ENCODE measurements around the gene MAGEA12.
"Not testable (repeated sequence)": the region's sequence is repeated elsewhere in the genome, so short reads cannot be mapped to it uniquely, and the experiment has no call there.

Gene MAGEA12, protein sequence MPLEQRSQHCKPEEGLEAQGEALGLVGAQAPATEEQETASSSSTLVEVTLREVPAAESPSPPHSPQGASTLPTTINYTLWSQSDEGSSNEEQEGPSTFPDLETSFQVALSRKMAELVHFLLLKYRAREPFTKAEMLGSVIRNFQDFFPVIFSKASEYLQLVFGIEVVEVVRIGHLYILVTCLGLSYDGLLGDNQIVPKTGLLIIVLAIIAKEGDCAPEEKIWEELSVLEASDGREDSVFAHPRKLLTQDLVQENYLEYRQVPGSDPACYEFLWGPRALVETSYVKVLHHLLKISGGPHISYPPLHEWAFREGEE

DNA sequence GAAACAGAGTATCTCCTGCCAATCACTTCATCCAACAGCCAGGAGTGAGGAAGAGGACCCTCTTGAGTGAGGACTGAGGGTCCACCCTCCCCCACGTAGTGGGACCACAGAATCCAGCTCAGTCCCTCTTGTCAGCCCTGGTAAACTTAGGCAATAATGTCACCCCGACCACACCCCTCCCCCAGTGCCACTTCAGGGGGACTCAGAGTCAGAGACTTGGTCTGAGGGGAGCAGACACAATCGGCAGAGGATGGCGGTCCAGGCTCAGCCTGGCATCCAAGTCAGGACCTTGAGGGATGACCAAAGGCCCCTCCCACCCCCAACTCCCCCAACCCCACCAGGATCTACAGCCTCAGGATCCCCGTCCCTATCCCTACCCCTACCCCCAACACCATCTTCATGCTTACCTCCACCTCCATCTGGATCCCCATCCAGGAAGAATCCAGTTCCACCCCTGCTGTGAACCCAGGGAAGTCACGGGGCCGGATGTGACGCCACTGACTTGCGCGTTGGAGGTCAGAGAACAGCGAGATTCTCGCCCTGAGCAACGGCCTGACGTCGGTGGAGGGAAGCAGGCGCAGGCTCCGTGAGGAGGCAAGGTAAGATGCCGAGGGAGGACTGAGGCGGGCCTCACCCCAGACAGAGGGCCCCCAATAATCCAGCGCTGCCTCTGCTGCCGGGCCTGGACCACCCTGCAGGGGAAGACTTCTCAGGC lies at the start of gene MAGEA12, which contains the start of gene CSAG1:
TSS of gene MAGEA12 (plus strand) at position 497 of the 715 bp plus-strand sequence. CDS start 2,405 bp downstream, outside the sequence.
TSS of gene CSAG1 (minus strand) at position 461 of the 715 bp plus-strand sequence. CDS start 1,261 bp downstream, outside the sequence.
- H3K4me3 ChIP-seq (ENCODE audit: low read depth in 1 of 5, low read length in 5 of 5) = no peak within 1 kb of the TSS
- H3K9me3 ChIP-seq (ENCODE audit: control insufficient read depth in 5 of 5, low read length in 5 of 5) = peaks cover 0 to 3% (median 0%) of the 10 kb centered on the region in 5 donors
- no peak within 1 kb of the TSS for H3K27ac ChIP-seq (ENCODE audit: low read depth, low read length)
- no peaks in the 10 kb centered on the region for H3K4me1 ChIP-seq (ENCODE audit: control insufficient read depth in 5 of 5, insufficient read depth in 5 of 5, low read length in 5 of 5)
- H3K9ac ChIP-seq (ENCODE audit: low read length in 5 of 5) = no peak within 1 kb of the TSS
- peaks cover 0 to 3% (median 0%) of the 10 kb centered on the region in 5 donors for H3K27me3 ChIP-seq (ENCODE audit: control insufficient read depth in 5 of 5, insufficient read depth in 4 of 5, low read length in 5 of 5)
- no peaks in the 10 kb centered on the region for H3K36me3 ChIP-seq (ENCODE audit: control insufficient read depth in 5 of 5, insufficient read depth in 5 of 5, low read length in 5 of 5)

DNA sequence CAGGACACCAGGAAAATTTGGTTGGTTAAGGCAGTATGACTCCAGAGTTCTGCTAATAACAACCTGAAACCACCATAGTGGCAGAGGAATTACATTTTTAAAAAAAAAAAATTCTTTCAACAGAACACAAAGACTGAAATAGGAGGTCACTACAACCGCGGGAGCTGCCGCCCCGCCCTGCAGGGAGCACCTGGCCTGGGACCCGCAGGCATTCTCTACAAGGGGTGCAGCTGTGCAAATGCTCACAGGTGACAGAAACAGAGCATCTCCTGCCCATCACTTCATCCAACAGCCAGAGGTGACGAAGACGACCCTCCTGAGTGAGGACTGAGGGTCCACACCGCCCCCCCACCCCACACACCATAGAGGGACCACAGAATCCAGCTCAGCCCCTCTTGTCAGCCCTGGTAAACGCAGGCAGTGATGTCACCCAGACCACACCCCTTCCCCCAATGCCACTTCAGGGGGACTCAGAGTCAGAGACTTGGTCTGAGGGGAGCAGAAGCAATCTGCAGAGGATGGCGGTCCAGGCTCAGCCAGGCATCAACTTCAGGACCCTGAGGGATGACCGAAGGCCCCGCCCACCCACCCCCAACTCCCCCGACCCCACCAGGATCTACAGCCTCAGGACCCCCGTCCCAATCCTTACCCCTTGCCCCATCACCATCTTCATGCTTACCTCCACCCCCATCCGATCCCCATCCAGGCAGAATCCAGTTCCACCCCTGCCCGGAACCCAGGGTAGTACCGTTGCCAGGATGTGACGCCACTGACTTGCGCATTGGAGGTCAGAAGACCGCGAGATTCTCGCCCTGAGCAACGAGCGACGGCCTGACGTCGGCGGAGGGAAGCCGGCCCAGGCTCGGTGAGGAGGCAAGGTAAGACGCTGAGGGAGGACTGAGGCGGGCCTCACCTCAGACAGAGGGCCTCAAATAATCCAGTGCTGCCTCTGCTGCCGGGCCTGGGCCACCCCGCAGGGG lies 35.3 kb upstream of the MAGEA12 start, which contains the start of gene MAGEA3:
TSS of gene MAGEA3 (plus strand) at position 843 of the 980 bp plus-strand sequence. CDS start 2,039 bp downstream, outside the sequence.
- H3K27ac ChIP-seq (ENCODE audit: low read depth, low read length); H3K4me3 ChIP-seq (ENCODE audit: low read depth in 1 of 5, low read length in 5 of 5): not testable (repeated sequence)

DNA sequence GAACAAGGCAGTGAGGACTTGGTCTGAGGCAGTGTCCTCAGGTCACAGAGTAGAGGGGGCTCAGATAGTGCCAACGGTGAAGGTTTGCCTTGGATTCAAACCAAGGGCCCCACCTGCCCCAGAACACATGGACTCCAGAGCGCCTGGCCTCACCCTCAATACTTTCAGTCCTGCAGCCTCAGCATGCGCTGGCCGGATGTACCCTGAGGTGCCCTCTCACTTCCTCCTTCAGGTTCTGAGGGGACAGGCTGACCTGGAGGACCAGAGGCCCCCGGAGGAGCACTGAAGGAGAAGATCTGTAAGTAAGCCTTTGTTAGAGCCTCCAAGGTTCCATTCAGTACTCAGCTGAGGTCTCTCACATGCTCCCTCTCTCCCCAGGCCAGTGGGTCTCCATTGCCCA lies 33.2 kb upstream of the MAGEA12 start:
- not testable (repeated sequence) for H3K36me3 ChIP-seq (ENCODE audit: control insufficient read depth in 5 of 5, insufficient read depth in 5 of 5, low read length in 5 of 5); H3K4me3 ChIP-seq (ENCODE audit: low read depth in 1 of 5, low read length in 5 of 5); H3K9ac ChIP-seq (ENCODE audit: low read length in 5 of 5); H3K27ac ChIP-seq (ENCODE audit: low read depth, low read length); H3K9me3 ChIP-seq (ENCODE audit: control insufficient read depth in 5 of 5, low read length in 5 of 5); H3K27me3 ChIP-seq (ENCODE audit: control insufficient read depth in 5 of 5, insufficient read depth in 4 of 5, low read length in 5 of 5); H3K4me1 ChIP-seq (ENCODE audit: control insufficient read depth in 5 of 5, insufficient read depth in 5 of 5, low read length in 5 of 5)

More for the DNA sequence above, 35.3 kb upstream of the MAGEA12 start, which contains the start of gene MAGEA3:
- not testable (repeated sequence) for H3K4me1 ChIP-seq (ENCODE audit: control insufficient read depth in 5 of 5, insufficient read depth in 5 of 5, low read length in 5 of 5); H3K27me3 ChIP-seq (ENCODE audit: control insufficient read depth in 5 of 5, insufficient read depth in 4 of 5, low read length in 5 of 5); H3K9me3 ChIP-seq (ENCODE audit: control insufficient read depth in 5 of 5, low read length in 5 of 5); H3K36me3 ChIP-seq (ENCODE audit: control insufficient read depth in 5 of 5, insufficient read depth in 5 of 5, low read length in 5 of 5); H3K9ac ChIP-seq (ENCODE audit: low read length in 5 of 5)

DNA sequence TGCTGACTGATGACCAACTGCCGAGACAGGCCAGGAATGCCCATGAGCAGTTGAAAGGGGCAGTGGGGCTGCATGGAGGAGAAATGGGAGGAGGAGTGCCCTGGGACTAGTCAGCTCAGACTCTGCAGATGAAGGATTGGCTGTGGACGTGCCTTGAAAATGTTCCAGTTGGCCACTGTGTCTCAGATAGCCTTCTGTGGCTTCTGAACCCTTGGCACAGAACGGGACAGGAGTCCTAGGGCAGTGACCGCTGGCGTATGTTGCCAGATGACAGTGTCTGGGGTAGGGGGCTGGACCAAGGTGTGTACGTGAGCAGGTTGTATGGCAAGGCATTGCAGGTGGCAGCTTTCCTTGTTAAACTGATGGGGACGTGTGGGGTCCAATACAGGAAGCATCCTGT lies 27.1 kb upstream of the MAGEA12 start:
- not testable (repeated sequence) for H3K9ac ChIP-seq (ENCODE audit: low read length in 5 of 5); H3K4me1 ChIP-seq (ENCODE audit: control insufficient read depth in 5 of 5, insufficient read depth in 5 of 5, low read length in 5 of 5); H3K27me3 ChIP-seq (ENCODE audit: control insufficient read depth in 5 of 5, insufficient read depth in 4 of 5, low read length in 5 of 5); H3K36me3 ChIP-seq (ENCODE audit: control insufficient read depth in 5 of 5, insufficient read depth in 5 of 5, low read length in 5 of 5); H3K9me3 ChIP-seq (ENCODE audit: control insufficient read depth in 5 of 5, low read length in 5 of 5); H3K27ac ChIP-seq (ENCODE audit: low read depth, low read length); H3K4me3 ChIP-seq (ENCODE audit: low read depth in 1 of 5, low read length in 5 of 5)

DNA sequence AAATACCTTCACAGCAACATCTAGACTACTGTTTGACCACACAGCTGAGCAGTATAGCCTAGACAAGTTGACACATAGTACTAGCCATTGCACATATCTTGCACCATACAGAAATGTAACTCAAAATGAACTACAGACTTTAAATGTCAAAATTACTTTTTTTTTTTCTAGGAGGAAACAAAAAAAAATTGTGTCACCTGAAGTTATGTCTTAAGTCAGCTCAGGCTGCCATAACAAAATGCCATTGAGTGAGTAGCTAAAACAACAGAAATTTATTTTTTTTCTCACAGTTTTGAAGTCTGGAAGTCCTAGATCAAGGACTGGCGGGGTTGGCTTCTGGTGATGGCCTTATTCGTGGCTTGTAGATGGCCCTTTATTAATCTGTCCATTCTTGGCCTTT lies 24.4 kb upstream of the MAGEA12 start, which contains the start of gene CSAG2:
TSS of gene CSAG2 (minus strand) at position 101 of the 400 bp plus-strand sequence. CDS start 161 bp downstream, outside the sequence.
- not testable (repeated sequence) for H3K9ac ChIP-seq (ENCODE audit: low read length in 5 of 5); H3K27ac ChIP-seq (ENCODE audit: low read depth, low read length)

DNA sequence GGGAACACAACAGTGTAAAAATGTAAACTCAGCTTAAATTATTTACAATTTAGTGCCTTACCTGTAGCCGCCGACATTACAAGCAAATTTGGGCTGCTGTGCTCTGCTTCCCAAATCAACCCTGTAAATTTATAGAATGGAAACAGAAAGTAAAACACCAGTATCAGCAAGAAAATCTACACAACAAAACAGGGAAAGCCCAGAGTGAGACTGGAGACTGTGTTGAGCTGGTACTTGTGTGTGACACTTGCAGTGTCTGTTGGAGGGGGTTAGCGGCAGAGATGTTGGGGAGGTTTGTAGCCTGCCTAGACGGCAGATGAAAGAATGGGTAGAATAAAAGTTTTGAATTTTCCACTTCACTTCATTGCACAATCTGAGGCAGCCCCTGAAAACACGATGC lies 20.4 kb upstream of the MAGEA12 start:
- not testable (repeated sequence) for H3K9ac ChIP-seq (ENCODE audit: low read length in 5 of 5); H3K4me3 ChIP-seq (ENCODE audit: low read depth in 1 of 5, low read length in 5 of 5); H3K4me1 ChIP-seq (ENCODE audit: control insufficient read depth in 5 of 5, insufficient read depth in 5 of 5, low read length in 5 of 5); H3K27ac ChIP-seq (ENCODE audit: low read depth, low read length); H3K36me3 ChIP-seq (ENCODE audit: control insufficient read depth in 5 of 5, insufficient read depth in 5 of 5, low read length in 5 of 5); H3K27me3 ChIP-seq (ENCODE audit: control insufficient read depth in 5 of 5, insufficient read depth in 4 of 5, low read length in 5 of 5); H3K9me3 ChIP-seq (ENCODE audit: control insufficient read depth in 5 of 5, low read length in 5 of 5)

More for the DNA sequence above, 24.4 kb upstream of the MAGEA12 start, which contains the start of gene CSAG2:
- not testable (repeated sequence) for H3K4me1 ChIP-seq (ENCODE audit: control insufficient read depth in 5 of 5, insufficient read depth in 5 of 5, low read length in 5 of 5); H3K9me3 ChIP-seq (ENCODE audit: control insufficient read depth in 5 of 5, low read length in 5 of 5); H3K4me3 ChIP-seq (ENCODE audit: low read depth in 1 of 5, low read length in 5 of 5); H3K27me3 ChIP-seq (ENCODE audit: control insufficient read depth in 5 of 5, insufficient read depth in 4 of 5, low read length in 5 of 5); H3K36me3 ChIP-seq (ENCODE audit: control insufficient read depth in 5 of 5, insufficient read depth in 5 of 5, low read length in 5 of 5)

DNA sequence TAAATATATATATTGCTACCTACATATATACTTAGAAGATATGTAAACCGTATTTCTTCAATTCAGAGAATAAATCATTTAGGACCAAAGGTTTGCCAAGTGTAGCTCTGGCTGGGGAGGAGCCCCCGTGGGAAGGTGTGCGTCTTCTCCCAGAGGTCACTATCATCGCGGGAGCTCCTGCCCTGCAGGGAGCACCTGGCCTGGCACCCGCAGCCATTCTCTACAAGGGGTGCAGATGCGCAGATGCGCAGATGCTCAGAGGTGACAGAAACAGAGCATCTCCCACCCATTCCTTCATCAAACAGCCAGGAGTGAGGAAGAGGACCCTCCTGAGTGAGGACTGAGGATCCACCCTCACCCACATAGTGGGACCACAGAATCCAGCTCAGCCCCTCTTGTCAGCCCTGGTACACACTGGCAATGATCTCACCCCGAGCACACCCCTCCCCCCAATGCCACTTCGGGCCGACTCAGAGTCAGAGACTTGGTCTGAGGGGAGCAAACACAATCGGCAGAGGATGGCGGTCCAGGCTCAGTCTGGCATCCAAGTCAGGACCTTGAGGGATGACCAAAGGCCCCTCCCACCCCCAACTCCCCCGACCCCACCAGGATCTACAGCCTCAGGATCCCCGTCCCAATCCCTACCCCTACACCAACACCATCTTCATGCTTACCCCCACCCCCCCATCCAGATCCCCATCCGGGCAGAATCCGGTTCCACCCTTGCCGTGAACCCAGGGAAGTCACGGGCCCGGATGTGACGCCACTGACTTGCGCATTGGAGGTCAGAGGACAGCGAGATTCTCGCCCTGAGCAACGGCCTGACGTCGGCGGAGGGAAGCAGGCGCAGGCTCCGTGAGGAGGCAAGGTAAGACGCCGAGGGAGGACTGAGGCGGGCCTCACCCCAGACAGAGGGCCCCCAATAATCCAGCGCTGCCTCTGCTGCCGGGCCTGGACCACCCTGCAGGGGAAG lies 19.5 kb upstream of the MAGEA12 start, which contains the start of gene MAGEA2B:
TSS of gene MAGEA2B (plus strand) at position 814 of the 973 bp plus-strand sequence. CDS start 2,479 bp downstream, outside the sequence.
- H3K4me3 ChIP-seq (ENCODE audit: low read depth in 1 of 5, low read length in 5 of 5); H3K9ac ChIP-seq (ENCODE audit: low read length in 5 of 5); H3K27ac ChIP-seq (ENCODE audit: low read depth, low read length); H3K9me3 ChIP-seq (ENCODE audit: control insufficient read depth in 5 of 5, low read length in 5 of 5); H3K4me1 ChIP-seq (ENCODE audit: control insufficient read depth in 5 of 5, insufficient read depth in 5 of 5, low read length in 5 of 5); H3K36me3 ChIP-seq (ENCODE audit: control insufficient read depth in 5 of 5, insufficient read depth in 5 of 5, low read length in 5 of 5); H3K27me3 ChIP-seq (ENCODE audit: control insufficient read depth in 5 of 5, insufficient read depth in 4 of 5, low read length in 5 of 5): not testable (repeated sequence)

DNA sequence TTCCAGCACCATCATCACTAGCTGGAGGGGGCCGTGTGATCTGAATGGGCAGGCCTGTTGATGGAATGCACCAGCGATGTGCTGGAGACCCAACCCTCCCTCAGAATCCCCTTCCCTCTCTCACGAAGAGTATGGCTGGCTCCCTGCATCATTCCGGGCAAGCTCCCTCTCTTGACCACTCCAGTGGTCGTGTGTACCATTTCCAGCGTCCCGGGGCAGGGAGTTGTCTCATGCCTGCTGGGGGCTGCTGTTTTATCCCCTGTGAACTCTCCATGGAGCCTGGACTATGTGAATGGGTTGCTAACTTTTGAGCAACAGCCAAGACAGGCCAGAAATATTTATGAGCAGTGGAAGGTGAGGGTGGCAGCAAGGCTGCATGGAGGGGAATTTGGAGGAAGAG lies 8.1 kb upstream of the MAGEA12 start:
- no peak overlapping the region for H3K4me3 ChIP-seq (ENCODE audit: low read depth in 1 of 5, low read length in 5 of 5)
- H3K9me3 ChIP-seq (ENCODE audit: control insufficient read depth in 5 of 5, low read length in 5 of 5) = peaks cover 0 to 5% (median 2%) of the 10 kb centered on the region in 5 donors
- no peak overlapping the region for H3K9ac ChIP-seq (ENCODE audit: low read length in 5 of 5)

More for the DNA sequence above, 8.1 kb upstream of the MAGEA12 start:
- Histone ChIP-seq H3K4me1 (ENCODE audit: control insufficient read depth in 5 of 5, insufficient read depth in 5 of 5, low read length in 5 of 5) (no peaks in the 10 kb centered on the region), H3K27me3 (ENCODE audit: control insufficient read depth in 5 of 5, insufficient read depth in 4 of 5, low read length in 5 of 5) (peaks cover 0 to 7% (median 0%) of the 10 kb centered on the region in 5 donors), H3K36me3 (ENCODE audit: control insufficient read depth in 5 of 5, insufficient read depth in 5 of 5, low read length in 5 of 5) (no peaks in the 10 kb centered on the region), H3K27ac (ENCODE audit: low read depth, low read length) (no peak overlapping the region)

Data from subcutaneous abdominal adipose tissue (tissue), 5 donors.